CD4-positive, alpha-beta T cell (primary cell): ENCODE measurements around the gene MINDY3. TPM values are rescaled to one million over a fixed set of nuclear protein-coding genes. Genes with fewer than 3 reads are reported as not detected.

Experiments
- ATAC-seq: fragments of 200-7000 bp; cut with Tn5 transposase; one replicate; pipeline ENCODE4 v1.10.0; 2022; ENCODE audit warnings: mild to moderate bottlenecking; ENCODE audit not compliant: poor library complexity
- CTCF ChIA-PET: fragments of 350-600 bp; sonication (Branson Sonifier 250); formaldehyde crosslinking; loops from one replicate; lab custom pipeline; 2021; ENCODE audit warnings: antibody characterized with exemption, inconsistent platforms; lab: Charles Lee
- POLR2A ChIA-PET: fragments of 350-600 bp; sonication (Branson Sonifier 250); formaldehyde crosslinking; loops from one replicate; lab custom pipeline; 2021; ENCODE audit warnings: antibody characterized with exemption, inconsistent platforms; lab: Charles Lee
- DNase-seq, 14 experiments: peaks; one replicate each; pipeline ENCODE4 v3.0.0-alpha.2; 2013 to 2020; ENCODE audit warnings: mixed read lengths in 2 of 14
- H3K27ac ChIP-seq, 2 donors: one replicate each; pipeline versions ENCODE4 v1.5.1 to v1.7.0; 2013; ENCODE audit warnings: low read length in 2 of 2, low read depth in 1 of 2, mild to moderate bottlenecking in 1 of 2
- H3K27me3 ChIP-seq, 2 experiments: 1 replicate in 1 of 2; 2 replicates in 1 of 2; pipeline versions ENCODE4 v1.6.1 to v1.7.0; 2013; ENCODE audit warnings: low read length in 2 of 2, control low read depth in 1 of 2, mild to moderate bottlenecking in 1 of 2, moderate library complexity in 1 of 2; ENCODE audit not compliant: insufficient read depth in 2 of 2, control insufficient read depth in 1 of 2
- H3K36me3 ChIP-seq: one replicate; pipeline ENCODE4 v1.6.1; 2013; ENCODE audit warnings: low read length, control low read depth; ENCODE audit not compliant: insufficient read depth
- H3K4me1 ChIP-seq: one replicate; pipeline ENCODE4 v1.6.1; 2013; ENCODE audit warnings: low read length, control low read depth; ENCODE audit not compliant: insufficient read depth
- H3K4me3 ChIP-seq: one replicate; pipeline ENCODE4 v1.5.1; 2013; ENCODE audit warnings: mild to moderate bottlenecking, low read length, moderate library complexity
- H3K9me3 ChIP-seq, 2 experiments: 1 replicate in 1 of 2; 2 replicates in 1 of 2; pipeline versions ENCODE4 v1.6.1 to v1.7.0; 2013; ENCODE audit warnings: low read length in 2 of 2, mild to moderate bottlenecking in 2 of 2, control low read depth in 1 of 2, moderate library complexity in 1 of 2; ENCODE audit not compliant: control insufficient read depth in 1 of 2, insufficient read depth in 1 of 2
- H3K27ac Mint-ChIP-seq: one replicate; pipeline ENCODE4 v1.8.0; 2020; ENCODE audit warnings: mixed read lengths
- H3K27me3 Mint-ChIP-seq: one replicate; pipeline ENCODE4 v1.8.0; 2021; ENCODE audit warnings: mixed read lengths
- H3K36me3 Mint-ChIP-seq: one replicate; pipeline ENCODE4 v1.8.0; 2021; ENCODE audit warnings: low read depth, mixed read lengths
- H3K4me1 Mint-ChIP-seq: one replicate; pipeline ENCODE4 v1.8.0; 2021; ENCODE audit warnings: low read depth, mixed read lengths
- H3K4me3 Mint-ChIP-seq: one replicate; pipeline ENCODE4 v1.8.0; 2020; ENCODE audit warnings: mild to moderate bottlenecking, mixed read lengths
- H3K9me3 Mint-ChIP-seq: one replicate; pipeline ENCODE4 v1.8.0; 2020; ENCODE audit warnings: mixed read lengths
- CTCF ChIP-seq: fragments of 200-600 bp; IDR thresholded peaks from one replicate; pipeline ENCODE4 v1.8.0; 2022; ENCODE audit warnings: antibody characterized with exemption, mild to moderate bottlenecking
- intact Hi-C, 2 experiments: fragments of 100-400 bp; cut with DNase I in 1 of 2; cut with micrococcal nuclease in 1 of 2; formaldehyde crosslinking; loops; one replicate each; pipeline versions ENCODE4 v1.15.1 to v1.9.0; 2023 to 2025; cut with DNase I, micrococcal nuclease
- total RNA-seq, 174 experiments: library from RNA in 2 of 174; stranded (reverse) in 2 of 174; gene quantifications; one replicate each; pipeline ENCODE4 v1.2.3 and lab custom pipeline; 2021 to 2026

MINDY3 gene
- total RNA-seq, 2 experiments from 2014 or later, result 39.8 to 40.6 TPM

- DNase-seq (no peak), ATAC-seq (no peak)
- intact Hi-C loops, result loop anchor here in 1 of 2 experiments (10.0 kb wide), 1 partner anchor 323 kb away; no protein-coding TSS in a partner anchor
- H3K36me3 Mint-ChIP-seq, result no peaks in the 10 kb centered on the region
- peaks cover 11% of the 10 kb centered on the region for H3K27me3 Mint-ChIP-seq
- H3K4me3 Mint-ChIP-seq, result no peak overlapping the region
- ChIA-PET CTCF (no interaction called here), POLR2A (no interaction called here)
- Histone ChIP-seq H3K9me3 (no peaks in the 10 kb centered on the region), H3K27me3 (peaks cover 0 to 5% of the 10 kb centered on the region in 2 experiments), H3K4me3 (no peak overlapping the region), H3K27ac (no peak overlapping the region), H3K36me3 (no peaks in the 10 kb centered on the region), H3K4me1 (no peaks in the 10 kb centered on the region)
- H3K27ac Mint-ChIP-seq, result no peak overlapping the region
- H3K9me3 Mint-ChIP-seq, result no peaks in the 10 kb centered on the region
- no peaks in the 10 kb centered on the region for H3K4me1 Mint-ChIP-seq
- no peak for TF ChIP-seq CTCF
Observed at GRCh38 chr10:15747632-15748031, 112.7 kb downstream of the MINDY3 start.

GRCh38 chr10:15745751-15746150 lies 114.6 kb downstream of the MINDY3 start:
- DNase-seq (no peak), ATAC-seq (no peak)
- no peak overlapping the region for H3K27ac ChIP-seq
- intact Hi-C loops, result loop anchor here in 1 of 2 experiments (10.0 kb wide), 1 partner anchor 321 kb away; no protein-coding TSS in a partner anchor
- ChIA-PET POLR2A (no interaction called here), CTCF (no interaction called here)
- Mint-ChIP-seq H3K27ac (no peak overlapping the region), H3K36me3 (no peaks in the 10 kb centered on the region), H3K27me3 (peaks cover 4% of the 10 kb centered on the region), H3K4me1 (no peaks in the 10 kb centered on the region), H3K4me3 (no peak overlapping the region), H3K9me3 (no peaks in the 10 kb centered on the region)
- H3K36me3 ChIP-seq, result no peaks in the 10 kb centered on the region
- no peak for TF ChIP-seq CTCF
- H3K4me3 ChIP-seq, result no peak overlapping the region
- no peaks in the 10 kb centered on the region for H3K9me3 ChIP-seq
- H3K4me1 ChIP-seq, result no peaks in the 10 kb centered on the region
- peaks cover 0 to 5% of the 10 kb centered on the region in 2 experiments for H3K27me3 ChIP-seq

- no peak overlapping the region for H3K4me3 Mint-ChIP-seq
- CTCF ChIA-PET, result no interaction called here
Observed at GRCh38 chr10:15744217-15744865, 116.0 kb downstream of the MINDY3 start.

More at GRCh38 chr10:15744217-15744865, 116.0 kb downstream of the MINDY3 start:
- H3K9me3 ChIP-seq, result no peaks in the 10 kb centered on the region
- intact Hi-C loops, result loop anchor here in 1 of 2 experiments (10.0 kb wide), 1 partner anchor 320 kb away; no protein-coding TSS in a partner anchor
- POLR2A ChIA-PET, result no interaction called here
- Mint-ChIP-seq H3K27ac (no peak overlapping the region), H3K36me3 (no peaks in the 10 kb centered on the region), H3K9me3 (no peaks in the 10 kb centered on the region), H3K4me1 (no peaks in the 10 kb centered on the region), H3K27me3 (peaks cover 7% of the 10 kb centered on the region)
- H3K4me3 ChIP-seq, result no peak overlapping the region
- H3K27me3 ChIP-seq, result peaks cover 0 to 3% of the 10 kb centered on the region in 2 experiments
- TF ChIP-seq CTCF, result peak; percentile 53
- peak in 10 of 14 experiments; percentile 1 to 35 (median 13) for DNase-seq
- no peak for ATAC-seq
- no peak overlapping the region for H3K27ac ChIP-seq
- H3K4me1 ChIP-seq, result no peaks in the 10 kb centered on the region
- H3K36me3 ChIP-seq, result no peaks in the 10 kb centered on the region
